ENCODE results near the gene WDPCP. TPM values are rescaled to one million over a fixed set of nuclear protein-coding genes. Genes with fewer than 3 reads are reported as not detected.

WDPCP gene
- total and polyA plus RNA-seq, 10 of the 15 experiments (the other 5 are each of a cell fraction or from before 2014, with no cell fraction given): 2.1 to 7.9 (median 4.6) TPM

- TF ChIP-seq IRF3 (IDR thresholded peaks at IDR 0.05) (no peak), BMI1 (IDR thresholded peaks at IDR 0.05; ENCODE audit: borderline replicate concordance) (no peak), NRF1 (conservative IDR thresholded peaks at IDR 0.05; ENCODE audit: low read depth, low read length) (no peak), HCFC1 (IDR thresholded peaks at IDR 0.05; ENCODE audit: low read length) (no peak), RELA (IDR thresholded peaks at IDR 0.05; ENCODE audit: borderline replicate concordance, partially characterized antibody) (no peak), DPF2 (IDR thresholded peaks at IDR 0.05) (no peak), MEF2A (IDR thresholded peaks at IDR 0.05; ENCODE audit: insufficient read depth, low read depth, low read length) (no peak)
- TF ChIP-seq, protein P1, sequence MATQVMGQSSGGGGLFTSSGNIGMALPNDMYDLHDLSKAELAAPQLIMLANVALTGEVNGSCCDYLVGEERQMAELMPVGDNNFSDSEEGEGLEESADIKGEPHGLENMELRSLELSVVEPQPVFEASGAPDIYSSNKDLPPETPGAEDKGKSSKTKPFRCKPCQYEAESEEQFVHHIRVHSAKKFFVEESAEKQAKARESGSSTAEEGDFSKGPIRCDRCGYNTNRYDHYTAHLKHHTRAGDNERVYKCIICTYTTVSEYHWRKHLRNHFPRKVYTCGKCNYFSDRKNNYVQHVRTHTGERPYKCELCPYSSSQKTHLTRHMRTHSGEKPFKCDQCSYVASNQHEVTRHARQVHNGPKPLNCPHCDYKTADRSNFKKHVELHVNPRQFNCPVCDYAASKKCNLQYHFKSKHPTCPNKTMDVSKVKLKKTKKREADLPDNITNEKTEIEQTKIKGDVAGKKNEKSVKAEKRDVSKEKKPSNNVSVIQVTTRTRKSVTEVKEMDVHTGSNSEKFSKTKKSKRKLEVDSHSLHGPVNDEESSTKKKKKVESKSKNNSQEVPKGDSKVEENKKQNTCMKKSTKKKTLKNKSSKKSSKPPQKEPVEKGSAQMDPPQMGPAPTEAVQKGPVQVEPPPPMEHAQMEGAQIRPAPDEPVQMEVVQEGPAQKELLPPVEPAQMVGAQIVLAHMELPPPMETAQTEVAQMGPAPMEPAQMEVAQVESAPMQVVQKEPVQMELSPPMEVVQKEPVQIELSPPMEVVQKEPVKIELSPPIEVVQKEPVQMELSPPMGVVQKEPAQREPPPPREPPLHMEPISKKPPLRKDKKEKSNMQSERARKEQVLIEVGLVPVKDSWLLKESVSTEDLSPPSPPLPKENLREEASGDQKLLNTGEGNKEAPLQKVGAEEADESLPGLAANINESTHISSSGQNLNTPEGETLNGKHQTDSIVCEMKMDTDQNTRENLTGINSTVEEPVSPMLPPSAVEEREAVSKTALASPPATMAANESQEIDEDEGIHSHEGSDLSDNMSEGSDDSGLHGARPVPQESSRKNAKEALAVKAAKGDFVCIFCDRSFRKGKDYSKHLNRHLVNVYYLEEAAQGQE (IDR thresholded peaks at IDR 0.05; ENCODE audit: low read depth, low read length): no peak
- TF ChIP-seq, protein P2, sequence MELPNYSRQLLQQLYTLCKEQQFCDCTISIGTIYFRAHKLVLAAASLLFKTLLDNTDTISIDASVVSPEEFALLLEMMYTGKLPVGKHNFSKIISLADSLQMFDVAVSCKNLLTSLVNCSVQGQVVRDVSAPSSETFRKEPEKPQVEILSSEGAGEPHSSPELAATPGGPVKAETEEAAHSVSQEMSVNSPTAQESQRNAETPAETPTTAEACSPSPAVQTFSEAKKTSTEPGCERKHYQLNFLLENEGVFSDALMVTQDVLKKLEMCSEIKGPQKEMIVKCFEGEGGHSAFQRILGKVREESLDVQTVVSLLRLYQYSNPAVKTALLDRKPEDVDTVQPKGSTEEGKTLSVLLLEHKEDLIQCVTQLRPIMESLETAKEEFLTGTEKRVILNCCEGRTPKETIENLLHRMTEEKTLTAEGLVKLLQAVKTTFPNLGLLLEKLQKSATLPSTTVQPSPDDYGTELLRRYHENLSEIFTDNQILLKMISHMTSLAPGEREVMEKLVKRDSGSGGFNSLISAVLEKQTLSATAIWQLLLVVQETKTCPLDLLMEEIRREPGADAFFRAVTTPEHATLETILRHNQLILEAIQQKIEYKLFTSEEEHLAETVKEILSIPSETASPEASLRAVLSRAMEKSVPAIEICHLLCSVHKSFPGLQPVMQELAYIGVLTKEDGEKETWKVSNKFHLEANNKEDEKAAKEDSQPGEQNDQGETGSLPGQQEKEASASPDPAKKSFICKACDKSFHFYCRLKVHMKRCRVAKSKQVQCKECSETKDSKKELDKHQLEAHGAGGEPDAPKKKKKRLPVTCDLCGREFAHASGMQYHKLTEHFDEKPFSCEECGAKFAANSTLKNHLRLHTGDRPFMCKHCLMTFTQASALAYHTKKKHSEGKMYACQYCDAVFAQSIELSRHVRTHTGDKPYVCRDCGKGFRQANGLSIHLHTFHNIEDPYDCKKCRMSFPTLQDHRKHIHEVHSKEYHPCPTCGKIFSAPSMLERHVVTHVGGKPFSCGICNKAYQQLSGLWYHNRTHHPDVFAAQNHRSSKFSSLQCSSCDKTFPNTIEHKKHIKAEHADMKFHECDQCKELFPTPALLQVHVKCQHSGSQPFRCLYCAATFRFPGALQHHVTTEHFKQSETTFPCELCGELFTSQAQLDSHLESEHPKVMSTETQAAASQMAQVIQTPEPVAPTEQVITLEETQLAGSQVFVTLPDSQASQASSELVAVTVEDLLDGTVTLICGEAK (IDR thresholded peaks at IDR 0.05; ENCODE audit: borderline replicate concordance): no peak
These were observed 394.1 kb downstream of the WDPCP start (continued) for GRCh38 chr2:63194175-63194574.
